Dermis microvascular lymphatic vessel endothelial cell (primary cell): ENCODE results near the gene ZP2. TPM values are rescaled to one million over a fixed set of nuclear protein-coding genes. Genes with fewer than 3 reads are reported as not detected.
"Not testable (repeated sequence)": the region's sequence is repeated elsewhere in the genome, so short reads cannot be mapped to it uniquely, and the experiment has no call there.

Experiments
- DNase-seq, 2 donors: peaks; one replicate each; pipeline versions ENCODE4 v3.0.0 to v3.0.0-alpha.2; 2010; ENCODE audit warnings: low read depth in 2 of 2
- total RNA-seq: library from RNA; depleted of rRNA; stranded (reverse); fragments of >200 nt; gene quantifications from 2 replicates; pipeline ENCODE4 v1.2.1, GENCODE V29; 2014

Gene ZP2
- total RNA-seq, 1 donor from 2014 or later = not detected

- DNase-seq = not testable (repeated sequence)
Observed at GRCh38 chr16:21152160-21153030, 59.0 kb downstream of the ZP2 start.

GRCh38 chr16:21150375-21151001 is 60.9 kb downstream of the ZP2 start, which contains the start of gene DNAH3:
Gene DNAH3, minus strand, starts transcription at chr16:21150846. Its CDS starts 527 bp downstream, at chr16:21150319.
- no peak for DNase-seq

Other genes starting within 250 kb of the ZP2 start
- under 0.01 TPM in 1 of 2 replicates, not detected in the other for gene DNAH3, start 60.7 kb downstream of the ZP2 start, total RNA-seq
- gene LDAF1, start 52.9 kb downstream of the ZP2 start, total RNA-seq = 4.3 and 6.5 TPM in 2 replicates
- gene ANKS4B, start 22.1 kb upstream of the ZP2 start, total RNA-seq = not detected in 2 replicates
- 0.13 TPM in 1 of 2 replicates, not detected in the other for gene CRYM, start 66.7 kb upstream of the ZP2 start, total RNA-seq